IMR-90 (cell line): ENCODE measurements around the gene C9orf78.

Source experiments
- BHLHE40 ChIP-seq: fragments of 150-350 bp; IDR thresholded peaks from 2 replicates; pipeline ENCODE4 v1.6.1; 2016; ENCODE audit warnings: mild to moderate bottlenecking, low read depth, low read length
- CHD1 ChIP-seq: IDR thresholded peaks from 2 replicates; pipeline ENCODE4 v1.6.1; 2012; ENCODE audit warnings: low read depth, low read length, improper control_type of control experiment
- FOS ChIP-seq: fragments of 150-350 bp; IDR thresholded peaks from 2 replicates; pipeline ENCODE4 v1.6.1; 2016; ENCODE audit warnings: low read depth, low read length
- MAFK ChIP-seq: IDR thresholded peaks from 2 replicates; pipeline ENCODE4 v1.6.1; 2012; ENCODE audit warnings: low read depth, low read length, improper control_type of control experiment
- MAZ ChIP-seq: IDR thresholded peaks from 2 replicates; pipeline ENCODE4 v1.6.1; 2012; ENCODE audit warnings: low read depth, mild to moderate bottlenecking, low read length, improper control_type of control experiment, moderate library complexity, borderline replicate concordance
- MXI1 ChIP-seq: IDR thresholded peaks from 2 replicates; pipeline ENCODE4 v1.6.1; 2012; ENCODE audit warnings: low read depth, mild to moderate bottlenecking, low read length, moderate library complexity, borderline replicate concordance
- NFE2L2 ChIP-seq: fragments of 150-350 bp; IDR thresholded peaks from 2 replicates; pipeline ENCODE4 v1.6.1; 2016; ENCODE audit warnings: low read depth, mild to moderate bottlenecking, low read length
- POLR2A ChIP-seq: IDR thresholded peaks from 2 replicates; pipeline ENCODE4 v1.6.1; 2012; ENCODE audit warnings: mild to moderate bottlenecking, low read depth, low read length
- RAD21 ChIP-seq: IDR thresholded peaks from 2 replicates; pipeline ENCODE4 v1.6.1; 2012; ENCODE audit warnings: low read length, improper control_type of control experiment
- RCOR1 ChIP-seq: IDR thresholded peaks from 2 replicates; pipeline ENCODE4 v1.6.1; 2012; ENCODE audit warnings: mild to moderate bottlenecking, low read length, improper control_type of control experiment; ENCODE audit not compliant: insufficient replicate concordance
- RFX5 ChIP-seq: IDR thresholded peaks from 2 replicates; pipeline ENCODE4 v1.8.0; 2012; ENCODE audit warnings: low read depth, mild to moderate bottlenecking, low read length, moderate library complexity
- TF ChIP-seq, protein P1 (sequence below): fragments of 150-350 bp; IDR thresholded peaks from 2 replicates; pipeline ENCODE4 v1.6.1; 2017; ENCODE audit warnings: mild to moderate bottlenecking, antibody characterized with exemption, low read length, low read depth
- TF ChIP-seq, protein P2 (sequence below): conservative IDR thresholded peaks from 2 replicates; pipeline ENCODE4 v1.5.1; 2012; ENCODE audit warnings: mild to moderate bottlenecking, low read depth, low read length, improper control_type of control experiment
- TF ChIP-seq, protein P3 (sequence below): fragments of 150-350 bp; IDR thresholded peaks from 2 replicates; pipeline ENCODE4 v1.6.1; 2016; ENCODE audit warnings: low read depth, mild to moderate bottlenecking, low read length, moderate library complexity, borderline replicate concordance

DNA sequence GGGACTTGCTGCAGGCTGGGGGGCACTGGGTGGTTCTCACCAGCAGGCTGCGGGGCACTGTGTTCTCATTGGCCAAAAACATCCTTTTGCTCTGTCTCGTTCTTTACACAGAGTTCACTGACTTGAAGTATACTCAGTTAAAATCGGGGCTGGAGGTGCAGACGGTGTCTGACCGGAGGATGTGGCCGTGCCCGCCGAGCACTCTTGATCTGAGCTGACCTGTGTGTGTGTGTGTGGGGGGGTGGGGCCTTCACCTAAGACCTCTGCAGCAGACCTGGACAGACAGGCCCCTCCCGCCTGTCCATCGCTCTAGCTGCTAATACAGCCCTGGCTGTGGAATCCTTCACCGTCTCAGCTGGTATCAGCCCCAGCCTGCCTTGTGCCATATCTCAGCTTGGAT, 25.0 kb downstream of the C9orf78 start:
- TF ChIP-seq, protein P1, sequence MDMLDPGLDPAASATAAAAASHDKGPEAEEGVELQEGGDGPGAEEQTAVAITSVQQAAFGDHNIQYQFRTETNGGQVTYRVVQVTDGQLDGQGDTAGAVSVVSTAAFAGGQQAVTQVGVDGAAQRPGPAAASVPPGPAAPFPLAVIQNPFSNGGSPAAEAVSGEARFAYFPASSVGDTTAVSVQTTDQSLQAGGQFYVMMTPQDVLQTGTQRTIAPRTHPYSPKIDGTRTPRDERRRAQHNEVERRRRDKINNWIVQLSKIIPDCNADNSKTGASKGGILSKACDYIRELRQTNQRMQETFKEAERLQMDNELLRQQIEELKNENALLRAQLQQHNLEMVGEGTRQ = no peak
- TF ChIP-seq POLR2A (no peak), CHD1 (no peak), MAZ (no peak), MAFK (no peak), MXI1 (no peak), FOS (no peak), BHLHE40 (no peak), NFE2L2 (no peak), RFX5 (no peak), RAD21 (no peak), RCOR1 (no peak)
- TF ChIP-seq, protein P2, sequence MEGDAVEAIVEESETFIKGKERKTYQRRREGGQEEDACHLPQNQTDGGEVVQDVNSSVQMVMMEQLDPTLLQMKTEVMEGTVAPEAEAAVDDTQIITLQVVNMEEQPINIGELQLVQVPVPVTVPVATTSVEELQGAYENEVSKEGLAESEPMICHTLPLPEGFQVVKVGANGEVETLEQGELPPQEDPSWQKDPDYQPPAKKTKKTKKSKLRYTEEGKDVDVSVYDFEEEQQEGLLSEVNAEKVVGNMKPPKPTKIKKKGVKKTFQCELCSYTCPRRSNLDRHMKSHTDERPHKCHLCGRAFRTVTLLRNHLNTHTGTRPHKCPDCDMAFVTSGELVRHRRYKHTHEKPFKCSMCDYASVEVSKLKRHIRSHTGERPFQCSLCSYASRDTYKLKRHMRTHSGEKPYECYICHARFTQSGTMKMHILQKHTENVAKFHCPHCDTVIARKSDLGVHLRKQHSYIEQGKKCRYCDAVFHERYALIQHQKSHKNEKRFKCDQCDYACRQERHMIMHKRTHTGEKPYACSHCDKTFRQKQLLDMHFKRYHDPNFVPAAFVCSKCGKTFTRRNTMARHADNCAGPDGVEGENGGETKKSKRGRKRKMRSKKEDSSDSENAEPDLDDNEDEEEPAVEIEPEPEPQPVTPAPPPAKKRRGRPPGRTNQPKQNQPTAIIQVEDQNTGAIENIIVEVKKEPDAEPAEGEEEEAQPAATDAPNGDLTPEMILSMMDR = no peak
- TF ChIP-seq, protein P3, sequence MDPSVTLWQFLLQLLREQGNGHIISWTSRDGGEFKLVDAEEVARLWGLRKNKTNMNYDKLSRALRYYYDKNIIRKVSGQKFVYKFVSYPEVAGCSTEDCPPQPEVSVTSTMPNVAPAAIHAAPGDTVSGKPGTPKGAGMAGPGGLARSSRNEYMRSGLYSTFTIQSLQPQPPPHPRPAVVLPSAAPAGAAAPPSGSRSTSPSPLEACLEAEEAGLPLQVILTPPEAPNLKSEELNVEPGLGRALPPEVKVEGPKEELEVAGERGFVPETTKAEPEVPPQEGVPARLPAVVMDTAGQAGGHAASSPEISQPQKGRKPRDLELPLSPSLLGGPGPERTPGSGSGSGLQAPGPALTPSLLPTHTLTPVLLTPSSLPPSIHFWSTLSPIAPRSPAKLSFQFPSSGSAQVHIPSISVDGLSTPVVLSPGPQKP = no peak
